Lower leg skin (tissue), 3 donors: ENCODE results near the gene CITED4.

Experiments
- POLR2A ChIP-seq, 2 donors: fragments of 450-650 bp; IDR thresholded peaks; one replicate each; pipeline ENCODE4 v1.6.1; 2016 to 2017; ENCODE audit warnings: antibody characterized with exemption in 2 of 2, mild to moderate bottlenecking in 1 of 2, moderate library complexity in 1 of 2
- TF ChIP-seq, protein P1 (sequence below), 3 donors: fragments of 450-650 bp; IDR thresholded peaks; one replicate each; pipeline ENCODE4 v1.5.1; 2016; ENCODE audit warnings: antibody characterized with exemption in 3 of 3, mild to moderate bottlenecking in 3 of 3, moderate library complexity in 2 of 3

DNA sequence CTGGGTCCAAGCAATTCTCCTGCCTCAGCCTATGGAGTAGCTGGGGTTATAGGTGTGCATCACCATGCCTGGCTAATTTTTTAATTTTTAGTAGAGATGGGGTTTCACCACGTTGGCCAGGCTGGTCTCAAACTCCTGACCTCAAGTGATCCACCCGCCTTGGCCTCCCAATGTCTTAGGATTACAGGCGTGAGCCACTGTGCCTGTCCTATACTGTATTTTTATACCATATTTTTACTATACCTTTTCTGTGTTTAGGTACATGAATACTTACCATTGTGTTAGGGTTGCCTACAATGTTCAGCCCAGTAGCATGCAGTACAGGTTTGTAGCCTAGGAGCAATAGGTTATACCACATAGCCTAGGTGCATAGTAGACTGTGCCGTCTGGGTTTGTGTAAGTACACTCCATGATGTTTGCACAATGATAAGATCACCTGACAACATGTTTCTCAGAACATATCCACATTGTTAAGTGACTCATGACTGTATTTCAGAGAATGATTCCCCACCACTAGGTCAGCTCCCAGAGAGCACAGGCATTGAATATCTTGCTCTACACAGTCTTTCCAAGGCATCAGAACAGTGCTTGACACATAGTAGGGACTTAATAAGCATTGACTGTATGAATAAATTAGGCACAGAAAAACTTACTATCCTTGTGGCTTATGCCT is 6.0 kb upstream of the CITED4 start:
- no peak for TF ChIP-seq POLR2A (IDR thresholded peaks at IDR 0.05)
- TF ChIP-seq, protein P1, sequence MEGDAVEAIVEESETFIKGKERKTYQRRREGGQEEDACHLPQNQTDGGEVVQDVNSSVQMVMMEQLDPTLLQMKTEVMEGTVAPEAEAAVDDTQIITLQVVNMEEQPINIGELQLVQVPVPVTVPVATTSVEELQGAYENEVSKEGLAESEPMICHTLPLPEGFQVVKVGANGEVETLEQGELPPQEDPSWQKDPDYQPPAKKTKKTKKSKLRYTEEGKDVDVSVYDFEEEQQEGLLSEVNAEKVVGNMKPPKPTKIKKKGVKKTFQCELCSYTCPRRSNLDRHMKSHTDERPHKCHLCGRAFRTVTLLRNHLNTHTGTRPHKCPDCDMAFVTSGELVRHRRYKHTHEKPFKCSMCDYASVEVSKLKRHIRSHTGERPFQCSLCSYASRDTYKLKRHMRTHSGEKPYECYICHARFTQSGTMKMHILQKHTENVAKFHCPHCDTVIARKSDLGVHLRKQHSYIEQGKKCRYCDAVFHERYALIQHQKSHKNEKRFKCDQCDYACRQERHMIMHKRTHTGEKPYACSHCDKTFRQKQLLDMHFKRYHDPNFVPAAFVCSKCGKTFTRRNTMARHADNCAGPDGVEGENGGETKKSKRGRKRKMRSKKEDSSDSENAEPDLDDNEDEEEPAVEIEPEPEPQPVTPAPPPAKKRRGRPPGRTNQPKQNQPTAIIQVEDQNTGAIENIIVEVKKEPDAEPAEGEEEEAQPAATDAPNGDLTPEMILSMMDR (IDR thresholded peaks at IDR 0.05): no peak
